HG03521 (cell line): ENCODE measurements around the gene OGDHL.
"Not testable (repeated sequence)": the region's sequence is repeated elsewhere in the genome, so short reads cannot be mapped to it uniquely, and the experiment has no call there.

Experiments
- ATAC-seq: cut with Tn5 transposase; IDR thresholded peaks from one replicate; pipeline ENCODE4 v1.9.1; 2021; ENCODE audit warnings: mild to moderate bottlenecking, moderate library complexity; ENCODE audit not compliant: unreplicated experiment

Gene OGDHL

DNA sequence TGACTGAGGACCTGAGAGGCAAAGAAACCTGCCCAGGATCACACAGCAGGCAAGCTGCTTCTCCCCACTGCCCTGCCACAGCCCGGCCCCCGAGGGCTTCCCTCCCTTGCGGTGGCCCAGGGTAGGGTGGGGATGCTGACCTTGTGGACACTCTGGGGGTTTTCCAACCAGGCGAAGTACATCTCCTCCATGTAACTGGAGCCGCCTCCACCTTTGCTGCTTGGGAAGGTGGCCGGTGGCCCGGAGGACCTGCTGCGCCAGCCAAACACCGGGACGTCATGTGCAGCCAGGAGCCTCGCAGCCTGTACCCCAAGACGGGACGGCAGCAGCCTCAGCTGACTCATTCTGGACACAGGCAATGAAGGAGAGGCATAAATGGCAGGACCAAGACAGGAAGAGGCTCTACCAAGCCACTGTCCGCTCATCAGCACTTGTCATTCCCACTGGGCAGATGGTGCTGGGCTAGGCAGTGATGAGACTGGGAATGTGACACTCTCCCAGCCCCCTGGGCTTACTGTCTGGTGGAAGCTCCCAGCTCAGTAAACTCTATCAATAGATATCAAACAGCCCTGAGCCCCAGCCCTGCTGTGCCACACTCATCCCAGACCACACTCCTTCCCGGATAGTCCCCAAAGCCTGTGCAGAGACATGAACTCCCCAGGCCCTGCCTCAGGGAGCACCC is 3.7 kb downstream of the OGDHL start:
- no peak for ATAC-seq

DNA sequence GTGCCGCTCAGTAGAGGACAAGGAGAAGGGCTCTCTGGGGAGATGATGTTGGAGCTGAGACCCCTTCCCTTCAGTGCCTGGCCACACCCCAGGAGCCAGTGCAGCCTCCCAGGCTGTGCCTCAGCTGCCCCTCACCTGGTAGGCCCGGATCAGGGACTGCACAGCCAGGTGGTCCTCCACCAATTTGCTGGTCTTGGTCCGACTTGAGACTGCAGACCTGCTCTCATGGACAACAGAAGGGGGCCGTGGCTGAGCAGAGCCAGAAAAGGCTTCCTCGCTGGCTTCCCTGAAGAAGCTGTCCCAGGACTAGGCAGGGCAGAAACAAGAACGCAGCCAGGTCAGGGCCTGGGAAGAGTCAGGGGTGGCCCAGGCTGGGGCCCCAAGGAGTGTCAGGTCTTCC is 5.5 kb downstream of the OGDHL start:
- ATAC-seq = no peak

DNA sequence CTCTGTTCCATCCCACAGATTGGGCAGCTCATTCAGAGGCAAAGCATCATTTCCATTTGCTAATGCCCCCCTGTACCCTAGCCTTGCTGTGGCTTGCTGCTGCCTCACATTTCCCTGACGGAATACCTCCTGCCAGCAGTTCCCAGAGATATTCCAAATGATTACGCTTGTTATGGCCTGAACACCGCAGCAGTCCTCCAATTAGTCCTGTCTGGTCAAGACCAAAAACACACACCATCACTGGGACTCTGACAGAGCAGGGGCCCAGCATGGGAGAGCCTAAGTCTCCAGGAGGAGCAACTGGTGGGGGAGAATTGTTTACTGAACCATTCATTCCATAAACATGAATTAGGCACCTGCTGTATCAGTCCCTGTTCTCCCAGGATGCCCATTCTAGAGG is 6.1 kb downstream of the OGDHL start:
- ATAC-seq = no peak

DNA sequence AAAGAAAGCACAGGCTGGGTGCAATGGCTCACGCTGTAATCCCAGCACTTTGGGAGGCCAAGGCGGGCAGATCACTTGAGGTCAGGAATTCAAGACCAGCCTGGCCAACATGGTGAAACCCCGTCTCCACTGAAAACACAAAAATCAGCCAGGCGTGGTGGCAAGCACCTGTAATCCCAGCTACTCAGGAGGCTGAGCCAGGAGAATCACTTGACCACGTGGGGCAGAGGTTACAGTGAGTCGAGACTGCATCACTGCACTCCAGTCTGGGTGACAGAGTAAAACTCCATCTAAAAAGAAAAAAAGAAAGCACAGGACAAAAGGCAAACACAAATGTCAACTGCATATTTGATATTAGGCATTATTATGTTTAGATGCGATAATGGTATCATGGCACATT is 7.2 kb downstream of the OGDHL start:
- ATAC-seq = not testable (repeated sequence)

DNA sequence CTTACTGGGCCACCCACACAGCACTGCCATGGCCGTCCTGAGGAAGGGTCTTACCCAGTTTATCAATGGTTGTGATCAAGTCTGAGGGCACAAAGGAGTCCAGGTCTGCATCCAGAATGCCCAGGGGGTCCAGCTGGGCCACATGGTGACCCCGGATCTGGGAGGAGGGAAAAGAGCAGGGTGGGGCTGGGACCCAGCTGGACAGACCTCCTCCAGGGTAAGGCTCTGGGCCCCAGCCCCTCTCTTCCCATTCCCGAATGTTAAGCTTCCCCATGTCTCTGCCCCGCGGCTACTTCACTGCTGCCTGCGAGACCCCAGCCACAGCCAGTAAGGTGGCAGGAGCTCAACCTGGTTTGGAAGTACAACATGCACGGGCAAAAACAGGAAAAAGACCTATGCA is 9.5 kb downstream of the OGDHL start:
- no peak for ATAC-seq

DNA sequence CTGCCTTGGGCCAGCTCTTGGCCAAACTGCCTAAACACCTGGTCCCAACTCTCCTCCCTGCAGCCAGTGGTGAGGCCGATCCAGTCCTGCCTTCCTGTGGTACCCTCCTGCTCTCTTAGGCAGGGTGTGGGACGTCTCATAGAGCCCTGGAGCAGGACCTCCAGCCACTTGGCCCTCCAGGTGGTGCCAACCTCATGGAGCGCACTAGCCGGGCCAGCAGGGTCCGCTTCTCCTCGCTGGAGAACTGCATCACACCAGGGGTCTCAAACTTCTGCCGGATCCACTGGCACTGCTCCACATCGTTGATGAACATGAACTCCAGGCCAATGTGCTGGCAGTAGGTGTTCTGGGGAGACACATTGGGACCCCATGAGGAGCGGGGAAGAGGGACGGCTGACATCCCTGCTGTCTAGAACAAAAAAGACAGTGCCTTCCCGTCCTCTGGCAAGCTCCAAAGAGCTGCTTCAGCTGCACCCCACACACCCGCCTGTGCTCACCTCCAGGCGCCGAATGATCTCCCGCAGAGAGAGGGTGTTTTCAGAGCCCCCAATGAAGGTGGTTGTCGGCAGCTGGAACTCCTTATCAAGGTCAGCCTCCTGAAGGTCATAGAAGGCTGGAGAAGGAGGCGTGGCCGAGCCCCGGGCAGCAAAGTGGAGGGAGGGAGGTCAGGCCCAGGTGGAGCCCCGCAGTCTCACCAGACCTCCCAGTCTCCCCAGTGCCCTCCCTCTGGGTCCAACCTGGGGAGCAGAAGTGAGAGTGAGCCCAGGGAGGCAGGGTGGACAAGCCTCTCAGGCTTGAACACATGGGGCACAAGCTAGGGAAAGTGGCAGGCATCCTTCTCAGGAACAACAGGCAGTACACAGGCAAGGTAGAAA is 10.2 kb downstream of the OGDHL start:
- ATAC-seq = no peak

DNA sequence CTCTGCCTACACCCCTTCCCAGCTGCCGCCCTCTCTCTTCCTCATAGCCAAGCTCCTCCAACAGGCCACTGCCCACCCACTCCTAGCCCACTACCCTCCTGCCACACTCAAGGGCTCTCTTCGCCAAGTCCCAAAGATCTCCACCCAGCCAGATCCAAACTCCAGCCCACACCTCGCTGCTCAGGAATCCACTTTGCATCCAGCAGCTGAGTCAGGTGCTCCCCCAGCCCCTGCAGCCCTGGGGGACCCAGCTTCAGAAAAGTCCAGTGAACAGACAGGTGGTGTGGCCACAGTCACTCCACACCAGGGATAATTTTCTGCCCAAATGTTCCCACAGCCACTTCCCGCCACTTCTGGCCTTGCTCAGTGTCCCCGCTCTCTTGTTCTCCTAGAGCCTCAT is 10.9 kb downstream of the OGDHL start:
- ATAC-seq = no peak

DNA sequence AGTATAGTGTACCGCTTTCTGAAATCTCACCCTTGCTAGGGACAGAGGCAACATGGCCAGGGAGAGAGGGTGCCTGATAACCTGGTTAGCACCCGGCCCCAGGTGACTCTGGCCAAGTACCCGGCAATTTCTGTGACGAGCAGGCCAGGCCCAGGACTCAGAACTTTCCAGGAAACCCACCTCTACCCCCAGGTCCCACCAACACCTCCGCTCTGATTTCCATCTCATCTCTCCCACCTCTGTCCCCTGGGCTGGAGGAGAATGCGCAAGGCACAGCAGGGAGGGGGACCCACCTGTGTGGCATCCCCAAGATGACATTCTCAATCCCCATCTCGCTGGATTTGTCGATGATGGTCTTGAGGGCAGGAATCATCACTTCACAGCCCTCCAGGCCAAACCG is 11.6 kb downstream of the OGDHL start:
- ATAC-seq = no peak

DNA sequence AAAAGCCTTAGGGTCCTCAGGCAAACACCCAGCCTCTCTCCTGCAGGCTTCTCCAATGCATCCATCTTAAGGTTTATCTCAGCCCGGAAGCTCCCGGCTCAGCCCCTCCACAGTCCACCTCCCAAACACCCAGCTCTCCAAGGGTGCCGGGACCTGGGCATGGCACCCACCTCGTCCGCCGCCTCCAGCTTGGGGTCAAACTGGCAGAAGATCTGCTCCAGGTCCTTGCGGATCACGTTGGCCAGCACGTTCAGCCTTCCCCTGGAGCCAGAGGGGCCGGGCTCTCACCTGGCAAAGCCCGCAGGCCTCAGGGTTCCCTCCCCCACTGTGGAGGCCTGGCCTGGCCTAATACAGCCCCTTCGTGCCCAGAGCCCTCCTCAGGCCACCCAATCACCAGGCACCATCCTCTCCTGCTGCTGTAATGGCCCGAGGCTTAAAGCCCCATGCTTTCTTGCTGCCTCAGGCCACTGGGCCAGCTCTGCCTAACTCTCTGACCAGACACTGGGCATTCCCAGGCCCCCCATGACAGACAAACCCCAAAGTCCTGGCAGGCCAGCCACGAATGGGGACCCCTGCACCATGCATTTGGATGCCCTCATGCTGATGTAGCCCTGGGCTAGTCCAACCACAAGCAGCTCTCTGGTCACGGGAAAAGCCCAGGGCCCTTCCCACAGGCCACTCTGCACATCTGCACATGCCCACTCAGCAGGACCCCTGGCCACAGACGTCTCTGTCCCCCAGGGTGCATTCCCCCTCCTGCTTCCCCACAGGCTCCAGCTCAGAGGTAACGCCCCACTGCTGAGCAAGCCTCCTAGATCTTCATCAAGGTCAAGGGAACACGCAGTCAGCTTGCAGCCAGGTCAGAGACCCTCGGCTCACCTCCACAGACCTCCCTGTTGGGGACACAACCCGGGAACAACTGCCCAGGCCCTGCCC is 12.3 kb downstream of the OGDHL start:
- no peak for ATAC-seq

DNA sequence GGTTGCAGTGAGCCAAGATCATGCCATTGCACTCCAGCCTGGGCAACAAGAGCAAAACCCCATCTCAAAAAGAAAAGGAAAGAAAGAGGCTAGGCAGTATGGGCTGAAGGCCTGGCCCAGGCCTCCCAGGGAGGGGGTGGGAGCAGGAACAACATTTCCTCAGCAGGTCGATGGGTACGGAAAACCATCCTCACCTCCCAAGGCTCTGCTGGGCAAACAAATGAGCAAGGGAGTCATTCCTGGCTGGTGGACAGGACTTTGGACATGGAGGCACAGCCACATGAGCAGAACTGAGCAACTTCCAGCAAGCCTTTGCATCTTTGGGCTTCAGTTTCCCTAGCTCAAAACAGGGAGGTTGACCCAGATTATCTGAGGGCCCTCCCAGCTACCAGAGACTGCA is 13.0 kb downstream of the OGDHL start:
- no peak for ATAC-seq

DNA sequence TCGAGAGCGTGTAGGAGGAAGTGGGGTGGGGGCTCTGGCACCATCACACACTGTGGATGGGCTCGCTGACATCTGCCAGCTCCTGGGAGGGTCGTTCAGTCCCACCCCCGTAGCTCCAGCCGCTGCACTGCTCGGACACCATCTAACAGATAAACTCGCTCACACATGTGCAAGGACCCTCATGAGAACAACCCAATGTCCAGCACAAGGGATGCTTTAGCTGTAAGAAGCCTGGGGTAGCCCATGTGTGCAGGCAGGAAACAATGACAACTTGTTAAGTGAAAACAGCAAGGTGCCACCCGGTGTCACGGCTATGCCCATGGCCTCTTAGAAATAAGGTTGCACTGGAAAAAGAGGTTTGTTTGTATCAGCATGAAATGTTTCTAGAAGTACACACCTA is 14.1 kb downstream of the OGDHL start:
- no peak for ATAC-seq

DNA sequence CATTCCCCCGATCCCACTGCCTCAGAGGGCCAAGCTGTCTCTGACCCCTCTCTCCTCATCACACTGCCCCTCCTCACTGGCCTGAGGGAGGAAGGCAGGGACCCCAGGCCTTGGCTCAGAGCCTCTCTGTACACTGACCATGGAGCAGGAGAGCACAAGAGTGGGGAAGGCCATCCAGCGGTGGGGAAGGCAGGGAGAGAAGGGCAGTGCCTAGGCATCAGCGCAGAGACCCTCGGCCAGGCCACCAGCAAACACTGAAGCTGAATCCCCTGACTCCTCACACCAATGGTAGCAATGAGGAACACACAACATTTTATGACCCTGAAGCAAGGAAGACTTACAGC is 14.8 kb downstream of the OGDHL start:
- no peak for ATAC-seq

DNA sequence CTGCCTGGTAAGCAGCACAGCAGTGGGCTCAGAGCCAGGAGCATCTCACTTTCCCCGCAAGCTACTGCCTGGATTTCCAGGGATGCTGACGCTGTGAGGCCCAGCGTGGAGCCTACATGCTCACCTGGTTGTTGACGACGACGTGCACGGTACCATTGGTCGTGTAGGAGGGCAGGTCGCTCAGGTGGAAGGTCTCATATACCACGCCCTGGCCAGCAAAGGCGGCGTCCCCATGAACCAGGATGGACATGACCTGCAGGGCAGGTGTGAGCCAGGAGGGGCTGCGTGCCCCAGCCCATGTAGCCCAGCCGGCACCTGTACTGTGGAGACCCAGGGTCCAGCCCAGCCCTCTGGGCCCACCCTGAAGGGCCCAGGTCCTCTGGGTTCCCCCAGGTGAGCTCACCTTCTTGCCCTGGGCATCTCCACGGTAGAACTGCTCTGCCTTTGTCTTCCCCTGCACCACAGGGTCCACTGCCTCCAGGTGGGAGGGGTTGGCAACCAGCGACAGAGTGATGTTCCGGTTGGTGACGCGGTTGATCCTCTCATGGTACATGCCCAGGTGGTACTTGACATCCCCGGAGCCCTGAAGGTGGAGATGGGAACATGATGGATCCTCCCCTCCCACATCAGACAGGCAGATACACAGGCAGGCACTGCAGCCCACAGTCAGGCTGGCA is 15.4 kb downstream of the OGDHL start:
- ATAC-seq = no peak

DNA sequence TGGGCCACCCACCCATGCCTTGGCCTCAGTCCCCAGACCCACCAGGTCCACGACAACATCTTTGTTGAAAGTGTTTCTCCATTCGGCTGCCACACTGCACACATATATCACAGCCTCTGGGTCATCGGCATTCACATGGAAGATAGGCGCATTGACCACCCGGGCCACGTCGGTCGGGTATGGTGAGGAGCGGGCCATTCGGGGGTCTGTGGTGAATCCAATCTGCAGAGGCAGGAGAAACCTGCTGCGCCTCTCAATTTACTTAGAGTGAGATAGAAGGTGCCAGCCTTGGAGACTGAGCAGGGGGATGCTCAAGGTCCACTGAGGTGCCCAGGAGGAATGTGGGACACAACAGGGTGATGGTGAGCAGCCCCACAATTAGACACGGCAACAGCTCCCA is 16.4 kb downstream of the OGDHL start:
- no peak for ATAC-seq

DNA sequence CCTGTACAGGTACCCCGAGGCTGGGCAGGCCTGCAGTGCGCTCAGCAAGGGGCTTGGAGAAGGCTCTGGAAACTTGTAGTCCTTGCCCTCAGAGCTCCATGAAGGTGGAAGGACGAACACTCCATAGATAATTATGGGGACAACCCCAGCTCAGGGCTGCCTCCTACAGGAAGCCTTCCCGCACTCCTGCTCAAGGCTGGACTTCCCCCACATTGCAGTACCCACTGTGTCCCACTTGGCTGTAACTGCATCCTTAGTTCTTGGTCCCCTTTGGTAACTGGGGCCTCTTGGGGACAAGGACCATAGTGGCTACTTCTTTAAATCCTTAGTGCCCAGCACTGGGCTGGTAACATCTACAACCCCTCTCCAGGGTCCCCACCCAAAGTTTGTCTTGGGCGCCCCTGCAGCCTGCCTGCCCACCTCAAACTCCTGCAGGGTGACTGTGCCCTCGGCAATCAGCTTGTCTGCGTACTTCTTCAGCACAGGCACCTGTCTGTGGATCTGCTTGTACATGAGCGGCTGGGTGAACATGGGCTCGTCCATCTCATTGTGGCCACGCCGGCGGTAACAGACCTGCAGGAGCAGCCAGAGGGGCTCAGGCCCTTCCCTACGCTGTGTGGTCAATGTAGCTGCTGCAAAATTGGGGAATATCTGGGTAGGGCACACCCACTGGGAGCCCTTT is 17.1 kb downstream of the OGDHL start:
- ATAC-seq = no peak

DNA sequence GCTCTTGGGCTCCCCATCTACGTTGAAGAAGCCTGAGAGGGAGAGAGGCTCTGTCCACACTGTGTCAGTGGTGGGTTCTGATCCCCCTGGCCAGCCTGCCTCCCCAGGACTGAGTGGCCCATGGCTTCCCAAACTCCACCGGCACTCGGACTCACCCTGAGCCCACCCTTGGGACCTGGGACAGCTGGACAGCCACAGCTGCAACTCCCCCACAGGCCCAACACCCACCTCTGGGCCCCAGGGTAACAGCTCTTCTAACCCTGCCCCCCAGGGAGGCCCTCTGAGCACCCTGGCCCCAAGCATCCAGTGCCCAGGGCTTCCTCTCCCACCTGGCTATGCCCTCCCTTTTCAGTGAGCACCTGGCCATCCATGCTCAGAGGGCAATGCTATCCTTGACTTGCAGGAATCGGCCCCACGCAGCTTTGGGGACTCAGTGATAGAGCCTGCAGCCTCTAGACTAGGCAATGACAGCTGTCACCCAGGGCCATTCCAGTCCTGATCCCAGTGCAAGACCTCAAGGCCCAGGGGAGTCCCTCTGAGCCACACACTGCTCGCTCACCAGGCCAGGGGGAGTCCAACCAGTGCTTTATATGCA is 17.9 kb downstream of the OGDHL start:
- ATAC-seq = no peak

DNA sequence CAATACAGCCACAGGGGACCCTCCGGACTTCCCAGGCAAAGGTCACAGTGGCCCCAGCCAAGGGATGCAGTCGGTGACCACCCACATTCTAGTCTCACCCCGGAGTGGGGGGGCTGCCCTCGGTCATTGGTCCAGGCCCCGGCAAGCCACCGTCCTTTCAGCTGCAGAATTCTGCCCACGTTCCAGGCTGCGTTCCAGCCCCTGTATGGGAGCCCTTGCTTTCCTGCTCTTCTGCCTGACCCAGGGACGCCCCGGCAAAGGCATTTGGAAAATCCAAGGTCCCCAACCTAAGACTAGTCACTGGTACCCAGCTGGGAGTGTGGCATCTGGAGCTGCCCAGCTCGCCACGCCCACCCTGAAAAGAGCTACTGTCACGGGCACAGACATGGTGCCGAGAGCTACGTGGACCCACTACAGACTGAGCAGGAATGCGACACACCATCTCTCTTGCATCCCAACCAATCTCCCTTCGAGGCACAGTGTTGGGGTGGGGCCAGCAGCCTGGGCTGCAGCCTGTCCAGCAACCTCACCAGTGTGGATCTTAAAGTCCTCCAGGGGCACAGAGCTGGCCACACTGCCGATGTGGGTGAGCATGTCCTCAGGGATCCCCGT is 18.6 kb downstream of the OGDHL start:
- no peak for ATAC-seq

DNA sequence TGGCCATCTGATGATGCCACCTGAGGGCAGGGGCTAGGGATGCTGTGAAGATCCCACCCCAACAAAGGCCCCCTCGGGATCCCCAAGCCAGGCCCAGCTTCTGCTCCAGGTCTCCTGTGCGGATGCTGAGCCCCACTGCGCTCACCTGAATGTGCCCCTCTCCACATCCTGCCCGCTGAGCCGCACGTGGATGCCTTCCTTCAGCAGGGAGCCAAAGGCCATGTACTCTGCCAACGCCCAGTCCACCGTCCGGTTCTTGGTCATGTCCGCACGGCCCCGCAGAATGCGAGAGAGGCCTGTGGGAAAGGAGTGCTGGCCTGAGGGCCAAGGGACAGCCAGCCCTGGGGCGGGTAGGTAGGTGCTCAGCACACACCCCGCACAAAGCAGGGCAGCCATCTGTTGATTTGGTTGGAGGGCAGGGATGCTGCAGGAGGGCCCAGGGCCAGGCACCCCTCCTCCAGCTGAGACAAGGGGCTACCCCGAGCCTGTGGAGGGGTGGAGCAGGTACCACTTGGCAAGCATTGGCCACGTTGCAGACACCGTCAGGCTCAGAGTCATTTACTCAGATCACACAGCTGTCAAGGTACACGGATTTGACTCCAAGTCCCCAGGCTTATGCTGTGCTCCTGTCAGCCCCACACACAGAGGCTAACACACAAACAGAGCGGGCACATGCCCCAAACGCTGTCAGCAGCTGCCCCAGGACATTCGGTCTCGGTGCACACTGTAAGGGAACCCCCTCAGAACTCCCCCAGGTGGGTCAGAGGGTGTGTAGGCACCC is 19.2 kb downstream of the OGDHL start:
- ATAC-seq = no peak
